ENCODE results near the gene PRIMPOL. TPM values are rescaled to one million over a fixed set of nuclear protein-coding genes. Genes with fewer than 3 reads are reported as not detected.
"Not testable (repeated sequence)": the region's sequence is repeated elsewhere in the genome, so short reads cannot be mapped to it uniquely, and the experiment has no call there.

Gene PRIMPOL
- total and polyA plus RNA-seq, 2 donors: 12.7 to 51.3 TPM

- Histone ChIP-seq H3K4me3 (ENCODE audit: low read depth, low read length) (no peak overlapping the region), H3K36me3 (ENCODE audit: insufficient read depth) (peaks cover 4% of the 10 kb centered on the region), H3K4me1 (ENCODE audit: insufficient read depth) (no peaks in the 10 kb centered on the region), H3K27ac (ENCODE audit: low read depth) (no peak overlapping the region)
- no peak for DNase-seq (ENCODE audit: extremely low spot score)
These were observed 71.7 kb downstream of the PRIMPOL start for GRCh38 chr4:184721254-184721653.

GRCh38 chr4:184722798-184723197 is 73.3 kb downstream of the PRIMPOL start:
- 39% methylated on average over 1 of the region's 1 CpG for WGBS
- H3K4me3 ChIP-seq (ENCODE audit: low read depth, low read length): no peak overlapping the region
- H3K4me1 ChIP-seq (ENCODE audit: insufficient read depth): no peaks in the 10 kb centered on the region
- DNase-seq (ENCODE audit: extremely low spot score): no peak
- H3K36me3 ChIP-seq (ENCODE audit: insufficient read depth): peaks cover 4% of the 10 kb centered on the region
- H3K27ac ChIP-seq (ENCODE audit: low read depth): no peak overlapping the region

- 97% methylated on average over 3 of the region's 3 CpGs for WGBS
- Histone ChIP-seq H3K36me3 (ENCODE audit: insufficient read depth) (peaks cover 1% of the 10 kb centered on the region), H3K27ac (ENCODE audit: low read depth) (no peak overlapping the region), H3K4me3 (ENCODE audit: low read depth, low read length) (no peak overlapping the region), H3K4me1 (ENCODE audit: insufficient read depth) (no peaks in the 10 kb centered on the region)
- no peak for DNase-seq (ENCODE audit: extremely low spot score)
These were observed 77.9 kb downstream of the PRIMPOL start for GRCh38 chr4:184727430-184727829.

- DNase-seq (ENCODE audit: extremely low spot score): no peak
- no peak overlapping the region for H3K27ac ChIP-seq (ENCODE audit: low read depth)
- no peaks in the 10 kb centered on the region for H3K36me3 ChIP-seq (ENCODE audit: insufficient read depth)
- 71% methylated on average over 2 of the region's 2 CpGs for WGBS
- peaks cover 2% of the 10 kb centered on the region for H3K4me1 ChIP-seq (ENCODE audit: insufficient read depth)
- H3K4me3 ChIP-seq (ENCODE audit: low read depth, low read length): no peak overlapping the region
These were observed 79.3 kb downstream of the PRIMPOL start for GRCh38 chr4:184728858-184729257.

- Histone ChIP-seq H3K36me3 (ENCODE audit: insufficient read depth) (no peaks in the 10 kb centered on the region), H3K4me3 (ENCODE audit: low read depth, low read length) (no peak overlapping the region), H3K27ac (ENCODE audit: low read depth) (no peak overlapping the region), H3K4me1 (ENCODE audit: insufficient read depth) (peaks cover 2% of the 10 kb centered on the region)
- DNase-seq (ENCODE audit: extremely low spot score): no peak
- WGBS: 69% methylated on average over 5 of the region's 5 CpGs
These were observed 80.4 kb downstream of the PRIMPOL start for GRCh38 chr4:184729946-184730345.

- H3K4me3 ChIP-seq (ENCODE audit: low read depth, low read length): no peak overlapping the region
- H3K4me1 ChIP-seq (ENCODE audit: insufficient read depth): peaks cover 2% of the 10 kb centered on the region
- 82% methylated on average over 6 of the region's 6 CpGs for WGBS
- DNase-seq (ENCODE audit: extremely low spot score): no peak
- H3K27ac ChIP-seq (ENCODE audit: low read depth): no peak overlapping the region
- H3K36me3 ChIP-seq (ENCODE audit: insufficient read depth): no peaks in the 10 kb centered on the region
These were observed 81.5 kb downstream of the PRIMPOL start for GRCh38 chr4:184731056-184731455.

- whole genome bisulfite sequencing: 64% methylated on average over 4 of the region's 4 CpGs
- peak; percentile 21 for DNase-seq (ENCODE audit: extremely low spot score)
- no peak overlapping the region for H3K4me3 ChIP-seq (ENCODE audit: low read depth, low read length)
- no peak overlapping the region for H3K27ac ChIP-seq (ENCODE audit: low read depth)
- peaks cover 2% of the 10 kb centered on the region for H3K4me1 ChIP-seq (ENCODE audit: insufficient read depth)
- H3K36me3 ChIP-seq (ENCODE audit: insufficient read depth): no peaks in the 10 kb centered on the region
These were observed 82.6 kb downstream of the PRIMPOL start for GRCh38 chr4:184732126-184732525.

GRCh38 chr4:184733654-184734524 is 84.4 kb downstream of the PRIMPOL start, which contains the start of gene CENPU:
Gene CENPU, minus strand, starts transcription at chr4:184734096. Its CDS starts 34 bp downstream, at chr4:184734062.
- Histone ChIP-seq H3K4me3 (ENCODE audit: low read depth, low read length) (peak within 1 kb of the TSS; percentile 58), H3K27ac (ENCODE audit: low read depth) (peak within 1 kb of the TSS; percentile 51), H3K4me1 (ENCODE audit: insufficient read depth) (peaks cover 2% of the 10 kb centered on the region), H3K36me3 (ENCODE audit: insufficient read depth) (no peaks in the 10 kb centered on the region)
- peak; percentile 97 for DNase-seq (ENCODE audit: extremely low spot score)
- WGBS: under 1% methylated on average over 69 of the region's 69 CpGs

GRCh38 chr4:184734758-184735157 is 85.2 kb downstream of the PRIMPOL start:
- Histone ChIP-seq H3K4me3 (ENCODE audit: low read depth, low read length) (no peak overlapping the region), H3K4me1 (ENCODE audit: insufficient read depth) (peaks cover 2% of the 10 kb centered on the region), H3K36me3 (ENCODE audit: insufficient read depth) (no peaks in the 10 kb centered on the region), H3K27ac (ENCODE audit: low read depth) (no peak overlapping the region)
- 47% methylated on average over 6 of the region's 6 CpGs for WGBS
- no peak for DNase-seq (ENCODE audit: extremely low spot score)

GRCh38 chr4:184739575-184739974 is 90.0 kb downstream of the PRIMPOL start:
- H3K4me3 ChIP-seq (ENCODE audit: low read depth, low read length); DNase-seq (ENCODE audit: extremely low spot score); H3K27ac ChIP-seq (ENCODE audit: low read depth); H3K36me3 ChIP-seq (ENCODE audit: insufficient read depth); H3K4me1 ChIP-seq (ENCODE audit: insufficient read depth): not testable (repeated sequence)
- 68% methylated on average over 1 of the region's 1 CpG for WGBS

GRCh38 chr4:184740980-184741391 is 91.4 kb downstream of the PRIMPOL start:
- WGBS: 96% methylated on average over 20 of the region's 20 CpGs
- no peak overlapping the region for H3K27ac ChIP-seq (ENCODE audit: low read depth)

GRCh38 chr4:184741651-184742050 is 92.1 kb downstream of the PRIMPOL start:
- WGBS: 67% methylated on average over 1 of the region's 1 CpG

More at GRCh38 chr4:184740980-184741391, 91.4 kb downstream of the PRIMPOL start:
- Histone ChIP-seq H3K36me3 (ENCODE audit: insufficient read depth) (no peaks in the 10 kb centered on the region), H3K4me3 (ENCODE audit: low read depth, low read length) (no peak overlapping the region), H3K4me1 (ENCODE audit: insufficient read depth) (no peaks in the 10 kb centered on the region)
- DNase-seq (ENCODE audit: extremely low spot score): no peak

GRCh38 chr4:184743650-184744049 is 94.1 kb downstream of the PRIMPOL start:
- no peak for DNase-seq (ENCODE audit: extremely low spot score)
- no peak overlapping the region for H3K27ac ChIP-seq (ENCODE audit: low read depth)
- H3K36me3 ChIP-seq (ENCODE audit: insufficient read depth): no peaks in the 10 kb centered on the region
- no peak overlapping the region for H3K4me3 ChIP-seq (ENCODE audit: low read depth, low read length)
- WGBS: 85% methylated on average over 4 of the region's 4 CpGs
- no peaks in the 10 kb centered on the region for H3K4me1 ChIP-seq (ENCODE audit: insufficient read depth)

More at GRCh38 chr4:184741651-184742050, 92.1 kb downstream of the PRIMPOL start:
- H3K4me1 ChIP-seq (ENCODE audit: insufficient read depth); H3K36me3 ChIP-seq (ENCODE audit: insufficient read depth); H3K27ac ChIP-seq (ENCODE audit: low read depth); DNase-seq (ENCODE audit: extremely low spot score); H3K4me3 ChIP-seq (ENCODE audit: low read depth, low read length): not testable (repeated sequence)

GRCh38 chr4:184744236-184744635 is 94.7 kb downstream of the PRIMPOL start:
- DNase-seq (ENCODE audit: extremely low spot score): no peak
- Histone ChIP-seq H3K4me1 (ENCODE audit: insufficient read depth) (no peaks in the 10 kb centered on the region), H3K36me3 (ENCODE audit: insufficient read depth) (no peaks in the 10 kb centered on the region), H3K4me3 (ENCODE audit: low read depth, low read length) (no peak overlapping the region), H3K27ac (ENCODE audit: low read depth) (no peak overlapping the region)
- WGBS: 88% methylated on average over 10 of the region's 10 CpGs

Measured in urinary bladder (tissue), 4 donors.